ENCODE results near the gene PTPRA. TPM values are rescaled to one million over a fixed set of nuclear protein-coding genes. Genes with fewer than 3 reads are reported as not detected.
"Not testable (repeated sequence)": the region's sequence is repeated elsewhere in the genome, so short reads cannot be mapped to it uniquely, and the experiment has no call there.

The PTPRA gene
- total and polyA plus RNA-seq, 12 donors = 16.3 to 94.7 (median 46.3) TPM

DNA sequence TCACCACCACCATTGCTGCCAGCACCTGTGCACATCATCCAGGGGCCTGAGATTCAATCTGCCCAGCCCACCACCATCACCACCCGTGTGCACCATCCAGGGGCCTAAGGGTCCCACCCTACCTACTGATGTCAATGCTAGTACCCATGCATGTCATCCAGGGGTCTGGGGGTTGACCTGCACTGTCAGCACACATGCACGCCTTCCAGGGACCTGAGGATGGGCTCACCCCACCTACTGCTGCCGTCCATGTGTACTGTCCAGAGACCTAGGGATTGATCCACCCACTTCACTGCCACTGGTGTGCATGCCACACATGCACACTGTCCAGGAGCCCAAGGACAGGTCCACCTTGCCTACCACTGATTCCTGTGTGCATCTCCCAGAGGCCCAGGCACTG is 186.2 kb downstream of the PTPRA start:
- Histone ChIP-seq H3K4me1 (replicated peaks in 1 of 2) (no peaks in the 10 kb centered on the region), H3K27me3 (no peaks in the 10 kb centered on the region), H3K36me3 (replicated peaks in 1 of 2) (no peaks in the 10 kb centered on the region), H3K9me3 (replicated peaks in 1 of 3) (no peaks in the 10 kb centered on the region), H3K27ac (no peak overlapping the region), H3K4me3 (no peak overlapping the region)
- TF ChIP-seq, protein P1, sequence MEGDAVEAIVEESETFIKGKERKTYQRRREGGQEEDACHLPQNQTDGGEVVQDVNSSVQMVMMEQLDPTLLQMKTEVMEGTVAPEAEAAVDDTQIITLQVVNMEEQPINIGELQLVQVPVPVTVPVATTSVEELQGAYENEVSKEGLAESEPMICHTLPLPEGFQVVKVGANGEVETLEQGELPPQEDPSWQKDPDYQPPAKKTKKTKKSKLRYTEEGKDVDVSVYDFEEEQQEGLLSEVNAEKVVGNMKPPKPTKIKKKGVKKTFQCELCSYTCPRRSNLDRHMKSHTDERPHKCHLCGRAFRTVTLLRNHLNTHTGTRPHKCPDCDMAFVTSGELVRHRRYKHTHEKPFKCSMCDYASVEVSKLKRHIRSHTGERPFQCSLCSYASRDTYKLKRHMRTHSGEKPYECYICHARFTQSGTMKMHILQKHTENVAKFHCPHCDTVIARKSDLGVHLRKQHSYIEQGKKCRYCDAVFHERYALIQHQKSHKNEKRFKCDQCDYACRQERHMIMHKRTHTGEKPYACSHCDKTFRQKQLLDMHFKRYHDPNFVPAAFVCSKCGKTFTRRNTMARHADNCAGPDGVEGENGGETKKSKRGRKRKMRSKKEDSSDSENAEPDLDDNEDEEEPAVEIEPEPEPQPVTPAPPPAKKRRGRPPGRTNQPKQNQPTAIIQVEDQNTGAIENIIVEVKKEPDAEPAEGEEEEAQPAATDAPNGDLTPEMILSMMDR (IDR thresholded peaks at IDR 0.05) = no peak
- no peak for TF ChIP-seq POLR2A (IDR thresholded peaks at IDR 0.05)
- peak in 1 of 7 donors; percentile 5 for DNase-seq
- WGBS, 4 donors = 80 to 94% (median 80%) methylated on average over 2 to 3 of the region's 3 CpGs; no CpG with 5 or more reads in 1 of the 4 donors
- intact Hi-C loops (cut with DNase I) = loop anchor here (5.0 to 10.0 kb wide), 2 partner anchors 53 to 55 kb away; no protein-coding TSS in a partner anchor

DNA sequence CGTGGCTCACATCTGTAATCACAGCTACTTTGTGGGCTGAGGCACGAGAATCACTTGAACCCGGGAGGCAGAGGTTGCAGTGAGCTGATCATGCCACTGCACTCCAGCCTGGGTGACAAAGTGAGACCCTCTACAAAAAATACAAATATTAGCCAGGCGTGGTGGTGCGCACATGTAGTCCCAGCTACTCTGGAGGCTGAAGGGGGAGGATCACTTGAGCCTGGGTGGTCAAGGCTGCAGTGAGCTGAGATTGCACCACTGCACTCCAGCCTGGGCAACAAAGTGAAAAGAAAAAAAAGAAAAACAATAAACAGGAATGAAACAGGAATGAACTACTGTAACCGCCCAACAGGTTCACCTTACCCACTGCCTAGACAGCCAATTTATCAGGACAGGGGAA is 190.8 kb downstream of the PTPRA start:
- H3K4me1 ChIP-seq (replicated peaks in 1 of 2); H3K36me3 ChIP-seq (replicated peaks in 1 of 2); intact Hi-C loops (cut with DNase I); H3K9me3 ChIP-seq (replicated peaks in 1 of 3); H3K4me3 ChIP-seq; H3K27ac ChIP-seq; H3K27me3 ChIP-seq: not testable (repeated sequence)
- 77 to 92% (median 83%) methylated on average over 6 of the region's 6 CpGs for WGBS, 4 donors
- peak in 1 of 7 donors; percentile 5 for DNase-seq

DNA sequence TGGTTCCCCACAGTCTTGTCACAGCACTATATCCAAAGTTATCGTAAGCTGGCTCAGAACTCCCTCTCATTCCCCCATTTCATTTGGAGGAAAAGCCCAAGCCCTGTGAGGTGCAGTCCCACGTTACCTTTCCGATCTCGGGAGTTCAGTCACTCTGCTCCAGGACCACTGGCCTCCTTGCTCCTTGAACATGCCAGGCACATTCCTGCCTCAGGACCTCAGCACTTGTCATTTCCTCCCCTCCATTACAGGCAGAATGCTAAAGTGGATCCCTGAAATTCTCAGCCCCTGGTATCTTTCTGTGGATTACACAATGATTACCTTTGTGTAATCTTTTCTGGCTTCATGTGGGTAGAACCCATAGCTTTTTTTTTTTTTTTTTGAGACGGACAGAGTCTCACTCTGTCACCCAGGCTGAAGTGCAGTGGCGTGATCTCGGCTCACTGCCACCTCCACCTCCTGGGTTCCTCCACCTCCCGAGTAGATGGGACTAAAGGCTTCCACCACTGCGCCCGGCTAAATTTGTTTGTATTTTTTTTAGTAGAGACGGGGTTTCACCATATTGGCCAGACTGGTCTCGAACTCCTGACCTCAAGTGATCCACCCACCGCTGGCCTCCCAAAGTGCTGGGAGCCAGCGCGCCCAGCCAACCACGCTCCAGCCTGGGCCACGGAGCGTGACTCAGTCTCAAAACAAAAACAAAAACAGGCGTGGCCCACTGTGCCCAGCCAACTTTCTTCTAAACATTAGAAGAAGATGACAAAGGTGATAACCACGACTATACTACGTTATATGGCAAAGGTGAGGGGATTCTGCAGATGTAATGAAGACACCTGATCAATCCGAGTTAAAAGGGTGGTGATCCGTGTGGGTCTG is 194.1 kb downstream of the PTPRA start:
- Histone ChIP-seq H3K4me3 (no peak overlapping the region), H3K4me1 (replicated peaks in 1 of 2) (peaks cover 10 to 11% of the 10 kb centered on the region in 2 donors), H3K9me3 (replicated peaks in 1 of 3) (no peaks in the 10 kb centered on the region), H3K27ac (peak overlapping the region in 1 of 5 donors; percentile 18), H3K36me3 (replicated peaks in 1 of 2) (no peaks in the 10 kb centered on the region), H3K27me3 (no peaks in the 10 kb centered on the region)
- WGBS, 4 donors = 79 to 85% (median 81%) methylated on average over 23 of the region's 23 CpGs
- intact Hi-C loops (cut with DNase I) = no loop called here
- no peak for TF ChIP-seq POLR2A (IDR thresholded peaks at IDR 0.05)
- TF ChIP-seq, protein P1 (IDR thresholded peaks at IDR 0.05) = no peak
- DNase-seq = peak in 1 of 7 donors; percentile 22

DNA sequence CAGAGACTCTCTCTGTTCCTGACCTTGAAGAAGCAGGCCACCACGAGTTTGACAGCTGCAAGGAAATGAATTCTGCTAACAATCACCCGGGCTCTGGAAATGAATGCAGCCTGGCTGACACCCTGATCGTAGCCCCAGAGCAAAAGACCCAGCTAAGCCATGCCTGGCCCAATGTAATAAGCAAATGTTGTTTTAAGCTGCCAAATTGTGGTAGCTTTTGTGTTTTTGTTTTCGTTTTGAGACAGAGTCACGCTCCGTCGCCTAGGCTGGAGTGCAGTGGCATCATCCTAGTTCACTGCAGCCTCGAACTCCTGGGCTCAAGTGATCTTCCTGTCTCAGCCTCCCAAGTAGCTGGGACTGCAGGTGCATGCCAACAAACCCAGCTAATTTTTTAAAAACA is 194.8 kb downstream of the PTPRA start:
- Histone ChIP-seq H3K9me3 (replicated peaks in 1 of 3) (no peaks in the 10 kb centered on the region), H3K36me3 (replicated peaks in 1 of 2) (no peaks in the 10 kb centered on the region), H3K27me3 (no peaks in the 10 kb centered on the region), H3K4me3 (no peak overlapping the region), H3K27ac (peak overlapping the region in 1 of 5 donors; percentile 18), H3K4me1 (replicated peaks in 1 of 2) (peaks cover 11% of the 10 kb centered on the region in 2 donors)
- WGBS, 4 donors = 69 to 72% (median 70%) methylated on average over 8 of the region's 8 CpGs
- intact Hi-C loops (cut with DNase I) = no loop called here
- TF ChIP-seq, protein P1 (IDR thresholded peaks at IDR 0.05) = no peak
- TF ChIP-seq POLR2A (IDR thresholded peaks at IDR 0.05) = no peak
- DNase-seq = peak in 1 of 7 donors; percentile 16

Data from adrenal gland (tissue), 12 donors.